Measurements from ENCODE around the gene XRRA1. TPM values are rescaled to one million over a fixed set of nuclear protein-coding genes. Genes with fewer than 3 reads are reported as not detected.
"Not testable (repeated sequence)": the region's sequence is repeated elsewhere in the genome, so short reads cannot be mapped to it uniquely, and the experiment has no call there.

Gene XRRA1, protein sequence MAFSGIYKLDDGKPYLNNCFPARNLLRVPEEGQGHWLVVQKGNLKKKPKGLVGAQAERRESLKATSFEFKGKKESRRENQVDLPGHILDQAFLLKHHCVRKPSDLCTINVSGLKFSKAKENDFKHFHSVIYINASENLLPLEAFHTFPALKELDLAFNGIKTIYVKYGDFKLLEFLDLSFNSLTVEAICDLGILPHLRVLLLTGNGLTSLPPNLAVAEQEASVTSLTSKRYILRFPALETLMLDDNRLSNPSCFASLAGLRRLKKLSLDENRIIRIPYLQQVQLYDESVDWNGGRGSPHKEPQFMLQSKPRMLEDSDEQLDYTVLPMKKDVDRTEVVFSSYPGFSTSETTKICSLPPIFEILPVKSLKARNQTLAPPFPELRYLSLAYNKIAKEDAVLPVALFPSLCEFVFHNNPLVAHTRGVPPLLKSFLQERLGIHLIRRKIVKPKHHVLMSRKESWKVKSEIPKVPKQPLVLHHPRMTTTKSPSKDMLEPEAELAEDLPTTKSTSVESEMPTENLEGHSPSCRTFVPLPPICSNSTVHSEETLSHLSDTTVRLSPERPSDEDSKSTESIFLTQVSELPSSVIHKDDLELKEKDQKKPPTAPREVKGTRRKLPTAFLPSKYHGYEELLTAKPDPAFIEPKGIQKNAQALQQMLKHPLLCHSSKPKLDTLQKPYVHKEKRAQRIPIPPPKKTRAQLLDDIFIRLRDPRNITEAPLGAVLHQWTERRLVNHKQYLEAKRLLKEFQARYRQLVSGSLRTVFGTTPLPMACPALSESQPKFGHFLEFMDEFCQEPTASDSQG
- 4.3 and 8.1 TPM in 2 replicates for total RNA-seq

- DNase-seq (ENCODE audit: low read depth, low spot score) = peak; percentile 95
Measured at GRCh38 chr11:74948898-74949752, at the start of gene XRRA1, which contains the start of gene SPCS2. TSS of gene XRRA1 (minus strand) at chr11:74949091. CDS start at chr11:74940878, 8,213 bp downstream. TSS of gene SPCS2 (plus strand) at chr11:74949266. CDS start at chr11:74949286, 20 bp downstream.

DNA sequence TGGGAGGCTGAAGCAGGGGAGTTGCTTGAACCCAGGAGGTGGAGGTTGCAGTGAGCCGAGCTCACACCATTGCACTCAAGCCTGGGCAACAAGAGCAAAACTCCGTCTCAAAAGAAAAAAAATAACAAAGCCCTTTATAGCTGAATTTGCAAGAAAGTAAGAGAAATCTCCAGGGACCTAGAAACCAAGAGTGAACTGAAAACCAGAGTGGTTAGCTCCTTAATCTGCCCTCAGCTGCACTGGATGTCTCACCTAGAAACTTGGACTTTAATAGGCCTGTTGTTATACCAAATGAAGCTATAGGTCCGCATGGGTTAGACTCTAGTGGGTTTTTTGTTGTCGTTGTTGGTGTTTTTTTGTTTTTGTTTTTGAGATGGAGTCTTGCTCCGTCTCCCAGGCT is 44.0 kb upstream of the XRRA1 start:
- DNase-seq (ENCODE audit: low read depth, low spot score) = no peak

DNA sequence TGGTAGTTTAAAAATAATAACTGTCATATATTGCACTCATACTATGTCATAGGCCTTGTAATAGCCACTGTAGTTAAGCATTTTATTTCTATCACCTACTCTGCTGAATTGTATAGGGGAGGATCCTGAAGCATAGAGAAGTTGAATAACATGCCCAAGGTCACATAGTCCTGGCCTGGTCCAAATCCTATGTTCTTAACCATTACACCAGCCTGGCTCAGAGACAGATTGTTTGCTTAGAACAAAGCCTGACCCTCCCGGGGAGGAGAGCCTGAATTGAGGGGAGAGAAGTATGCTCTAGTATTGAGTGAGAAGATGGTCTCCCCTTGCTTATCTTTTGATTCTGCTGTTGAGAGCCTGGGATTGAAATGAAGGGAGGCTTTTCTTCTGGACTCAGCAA is 42.0 kb upstream of the XRRA1 start:
- no peak for DNase-seq (ENCODE audit: low read depth, low spot score)

- DNase-seq (ENCODE audit: low read depth, low spot score) = not testable (repeated sequence)
Measured at GRCh38 chr11:74990150-74990549, 41.3 kb upstream of the XRRA1 start.

GRCh38 chr11:74989260-74989638 is 40.4 kb upstream of the XRRA1 start:
- no peak for DNase-seq (ENCODE audit: low read depth, low spot score)

- no peak for DNase-seq (ENCODE audit: low read depth, low spot score)
Measured at GRCh38 chr11:74988541-74989259, 39.8 kb upstream of the XRRA1 start, which contains the start of gene NEU3. TSS of gene NEU3 (plus strand) at chr11:74988933. CDS start at chr11:74989061, 128 bp downstream.

DNA sequence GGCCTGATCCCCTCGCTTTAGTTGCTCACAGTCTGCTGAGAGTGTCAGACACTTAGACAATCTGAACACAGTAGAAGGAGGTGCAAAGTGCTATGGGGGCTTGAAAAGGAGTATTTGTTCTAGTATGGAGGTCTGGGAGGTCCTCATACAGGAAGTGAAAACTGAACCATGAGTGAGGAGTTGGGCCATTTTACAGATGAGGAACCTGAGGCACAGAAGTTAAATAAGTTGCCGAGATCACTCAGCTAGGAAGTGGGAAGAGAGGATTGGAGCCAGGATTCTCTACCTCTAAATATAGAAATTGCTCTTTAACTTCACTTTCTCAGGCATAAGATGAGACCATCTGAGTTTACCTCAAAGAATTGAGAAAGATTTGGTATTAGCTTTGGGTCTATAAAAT is 35.8 kb upstream of the XRRA1 start:
- no peak for DNase-seq (ENCODE audit: low read depth, low spot score)

DNA sequence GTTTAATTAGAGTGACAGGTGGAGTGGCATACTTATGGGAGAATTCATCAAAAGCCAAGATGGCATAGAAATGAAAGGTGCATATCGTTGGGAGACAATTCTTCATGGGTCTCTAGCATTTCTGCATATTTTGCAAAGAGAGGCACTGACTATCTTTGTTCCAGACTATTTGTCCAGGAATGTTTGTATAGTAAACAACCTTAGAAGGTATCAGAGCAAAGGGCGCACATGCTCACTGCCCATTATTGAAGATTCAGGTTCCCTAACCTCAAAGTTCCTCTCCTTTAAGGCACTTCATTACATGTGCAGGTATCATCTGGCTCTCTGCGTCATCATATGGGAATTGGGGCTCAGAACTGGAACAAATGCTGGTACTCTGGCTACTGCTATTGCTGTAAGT is 35.2 kb upstream of the XRRA1 start:
- no peak for DNase-seq (ENCODE audit: low read depth, low spot score)

GRCh38 chr11:74981888-74982287 is 33.0 kb upstream of the XRRA1 start:
- no peak for DNase-seq (ENCODE audit: low read depth, low spot score)

DNA sequence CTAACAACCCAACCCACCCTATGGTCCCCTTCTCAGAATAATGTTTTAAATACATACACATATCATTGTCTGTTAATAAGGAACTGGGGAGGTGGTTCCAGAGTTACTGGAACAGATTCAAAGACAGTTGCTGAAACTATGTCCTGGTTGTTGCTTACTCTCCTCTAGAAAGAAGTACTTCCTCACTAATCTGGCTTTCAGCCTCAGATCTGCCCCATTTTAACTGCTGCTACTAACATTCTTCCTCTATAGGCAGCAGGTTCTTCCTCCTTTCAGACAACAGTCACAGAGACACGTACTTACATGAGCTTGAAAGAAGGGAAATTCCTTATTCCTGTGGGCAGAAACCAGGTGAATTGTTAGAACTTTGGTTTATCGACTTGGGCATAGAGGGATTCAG is 31.7 kb upstream of the XRRA1 start:
- DNase-seq (ENCODE audit: low read depth, low spot score) = no peak

- no peak for DNase-seq (ENCODE audit: low read depth, low spot score)
Measured at GRCh38 chr11:74978041-74978440, 29.1 kb upstream of the XRRA1 start.

DNA sequence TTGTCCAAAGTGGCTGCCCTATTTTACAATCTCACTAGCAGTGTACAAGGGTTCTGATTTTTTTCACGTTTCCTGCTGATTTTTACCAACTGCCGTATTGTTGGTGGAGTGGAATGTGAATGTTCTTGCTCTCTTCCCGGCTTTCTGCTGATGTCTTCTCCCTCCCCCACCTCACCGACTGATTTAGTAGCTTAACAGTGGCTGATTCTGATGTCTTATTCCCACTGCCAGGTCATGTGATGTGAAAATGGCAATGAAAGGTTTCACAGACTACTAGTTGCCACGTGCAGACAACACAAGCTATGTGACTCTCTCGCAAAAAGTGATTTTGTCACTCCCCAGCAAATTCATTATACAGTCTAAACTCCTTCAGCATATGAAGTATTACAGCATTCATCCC is 22.5 kb upstream of the XRRA1 start:
- DNase-seq (ENCODE audit: low read depth, low spot score) = no peak

DNA sequence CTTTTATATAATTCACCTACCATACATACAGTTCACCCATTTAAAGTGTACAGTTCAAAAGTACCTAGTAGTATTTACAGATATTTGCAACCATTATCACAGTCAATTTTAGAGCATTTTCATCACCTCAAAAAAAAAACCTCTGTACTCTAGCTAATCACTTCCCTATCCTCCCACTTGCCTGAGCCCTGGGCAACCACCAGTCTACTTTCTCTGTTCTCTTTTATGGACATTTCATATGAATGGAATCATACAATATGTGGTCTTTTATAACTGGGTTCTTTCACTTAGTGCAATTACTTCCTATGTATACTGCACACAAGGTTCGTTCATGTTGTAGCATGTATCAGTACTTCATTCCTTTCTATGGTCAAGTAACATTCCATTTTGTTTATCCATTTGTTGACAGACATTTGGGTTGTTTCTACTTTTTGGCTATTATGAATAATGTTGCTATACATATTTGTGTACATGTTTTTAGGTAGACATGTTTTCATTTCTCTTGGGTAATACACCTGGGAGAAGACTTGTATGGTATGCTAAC is 22.0 kb upstream of the XRRA1 start:
- DNase-seq (ENCODE audit: low read depth, low spot score) = no peak

DNA sequence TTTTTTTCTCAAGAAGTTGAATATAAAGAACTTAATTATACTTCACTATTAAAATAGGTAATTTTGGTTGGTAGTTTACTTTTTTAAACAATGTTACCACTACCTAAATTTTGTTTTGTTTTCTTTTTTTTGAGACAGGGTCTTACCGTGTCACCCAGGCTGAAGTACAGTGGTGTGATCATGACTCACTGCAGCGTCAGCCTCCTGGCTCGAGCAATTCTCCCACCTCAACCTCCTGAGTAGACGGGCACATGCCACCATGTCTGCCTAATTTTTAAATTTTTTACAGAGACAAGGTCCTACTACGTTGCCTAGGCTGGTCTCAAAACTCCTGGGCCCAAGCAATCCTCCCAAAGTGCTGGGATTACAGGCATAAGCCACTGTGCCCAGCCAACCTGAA is 17.8 kb upstream of the XRRA1 start:
- DNase-seq (ENCODE audit: low read depth, low spot score) = no peak

DNA sequence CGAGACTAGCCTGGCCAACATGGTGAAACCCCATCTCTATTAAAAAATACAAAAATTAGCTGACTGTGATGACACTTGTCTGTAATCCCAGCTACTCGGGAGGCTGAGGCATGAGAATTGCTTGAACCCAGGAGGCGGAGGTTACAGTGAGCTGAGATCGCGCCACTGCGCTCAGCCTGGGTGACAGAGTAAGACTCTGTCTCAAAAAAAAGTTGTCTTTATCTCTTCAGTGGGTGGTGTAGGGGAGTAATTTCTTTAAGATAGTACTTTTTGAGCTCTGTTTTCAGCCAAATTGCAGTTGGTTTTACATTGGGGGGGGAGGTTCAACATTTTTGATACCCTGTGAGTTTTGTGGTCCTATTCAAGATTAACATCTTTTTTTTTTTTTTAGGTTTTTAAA is 11.2 kb upstream of the XRRA1 start:
- not testable (repeated sequence) for DNase-seq (ENCODE audit: low read depth, low spot score)

GRCh38 chr11:74957937-74958629 is 9.2 kb upstream of the XRRA1 start:
- no peak for DNase-seq (ENCODE audit: low read depth, low spot score)

- no peak for DNase-seq (ENCODE audit: low read depth, low spot score)
Measured at GRCh38 chr11:74956397-74957015, 7.6 kb upstream of the XRRA1 start.

- no peak for DNase-seq (ENCODE audit: low read depth, low spot score)
Measured at GRCh38 chr11:74954199-74954598, 5.3 kb upstream of the XRRA1 start.

DNA sequence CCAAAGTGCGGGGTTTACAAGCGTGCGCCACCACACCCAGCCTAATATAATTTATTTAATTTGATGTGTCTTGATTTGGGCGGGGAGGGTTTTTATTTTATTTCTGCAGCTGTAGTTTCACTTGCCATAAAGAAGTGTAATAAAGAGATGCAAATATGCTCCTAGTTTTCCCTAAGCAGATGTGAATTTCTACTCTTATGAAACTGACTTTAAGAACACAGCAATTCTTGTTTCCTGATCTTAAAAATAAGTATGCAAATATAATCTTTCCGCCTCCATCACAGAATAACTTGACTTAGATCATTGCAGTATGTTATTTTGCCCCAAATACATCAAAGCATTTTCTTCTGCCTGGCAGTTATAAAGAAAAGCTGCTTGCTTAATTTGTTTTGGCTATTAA is 4.6 kb upstream of the XRRA1 start:
- no peak for DNase-seq (ENCODE audit: low read depth, low spot score)

DNA sequence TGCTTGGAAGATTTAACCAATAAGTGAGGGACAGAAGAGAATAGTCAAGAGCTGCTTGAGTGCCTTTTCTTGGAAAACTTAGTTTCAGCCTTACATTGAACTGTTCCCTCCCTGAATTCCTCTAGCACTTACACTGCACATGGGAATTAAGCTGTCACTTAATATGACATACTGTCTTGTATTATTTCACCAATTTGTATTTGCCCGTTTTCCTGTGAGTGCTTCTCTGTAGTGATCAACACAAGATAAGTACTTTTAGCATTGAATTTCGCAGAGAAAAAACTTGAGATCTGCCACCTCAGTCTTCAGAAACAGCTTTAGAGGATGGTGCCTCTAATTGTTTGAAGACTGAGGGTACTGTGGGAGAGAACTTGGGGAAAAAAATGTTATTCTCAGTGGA is 3.9 kb upstream of the XRRA1 start:
- no peak for DNase-seq (ENCODE audit: low read depth, low spot score)

Measured in pulmonary artery endothelial cell (primary cell).